SK-N-MC (cell line): ENCODE results near the gene POLRMT.

Experiments used
- DNase-seq: peaks from one replicate; pipeline ENCODE4 v3.0.0-alpha.2; 2011; ENCODE audit warnings: low read depth, low spot score
- H3K27ac ChIP-seq: fragments of 200-600 bp; sonication (generic); 2 replicates; pipeline ENCODE4 v1.5.1; 2016; ENCODE audit warnings: mixed run types
- H3K36me3 ChIP-seq: fragments of 200-600 bp; sonication (generic); 2 replicates; pipeline ENCODE4 v1.6.1; 2017; ENCODE audit warnings: antibody characterized with exemption, low read length, mixed read lengths; ENCODE audit not compliant: insufficient read depth
- H3K4me3 ChIP-seq: fragments of 200-600 bp; sonication (generic); 2 replicates; pipeline ENCODE4 v1.5.1; 2016
- H3K9ac ChIP-seq: fragments of 200-600 bp; sonication (generic); 2 replicates; pipeline ENCODE4 v1.8.0; 2017; ENCODE audit warnings: mixed run types, mixed read lengths; ENCODE audit not compliant: insufficient read length
- H3K9me3 ChIP-seq: fragments of 200-600 bp; sonication (generic); 2 replicates; pipeline ENCODE4 v1.6.1; 2017; ENCODE audit warnings: low read depth, mild to moderate bottlenecking, antibody characterized with exemption, low read length, moderate library complexity, mixed read lengths
- EZH2 ChIP-seq: fragments of 200-600 bp; sonication (generic); IDR thresholded peaks from one replicate; pipeline ENCODE4 v1.6.1; 2017; ENCODE audit warnings: antibody characterized with exemption
- FOXP2 ChIP-seq: optimal IDR thresholded peaks from 2 replicates; pipeline ENCODE3; 2011; ENCODE audit warnings: mild to moderate bottlenecking, moderate library complexity; ENCODE audit not compliant: insufficient read depth; ENCODE audit errors: extremely low read length, control extremely low read depth
- POLR2AphosphoS5 ChIP-seq: IDR thresholded peaks from 2 replicates; pipeline ENCODE4 v1.6.1; 2012; ENCODE audit warnings: mild to moderate bottlenecking, low read depth, low read length, borderline replicate concordance

The POLRMT gene

GRCh38 chr19:619286-620002 lies 13.9 kb downstream of the POLRMT start:
- peaks cover 18% of the 10 kb centered on the region; the same call in 1 of the 2 replicates for H3K36me3 ChIP-seq
- no peak for TF ChIP-seq POLR2AphosphoS5
- no peak for TF ChIP-seq FOXP2
- TF ChIP-seq EZH2: no peak
- no peak overlapping the region for H3K4me3 ChIP-seq
- H3K9ac ChIP-seq: no peak overlapping the region
- H3K9me3 ChIP-seq: no peaks in the 10 kb centered on the region
- H3K27ac ChIP-seq: no peak overlapping the region
- no peak for DNase-seq

- H3K36me3 ChIP-seq: peaks cover 19% of the 10 kb centered on the region; the same call in 1 of the 2 replicates
- DNase-seq: no peak
- H3K9me3 ChIP-seq: no peaks in the 10 kb centered on the region
These were observed 14.6 kb downstream of the POLRMT start for GRCh38 chr19:618674-619285.

GRCh38 chr19:618247-618619 lies 15.1 kb downstream of the POLRMT start:
- no peak for TF ChIP-seq POLR2AphosphoS5
- no peak for TF ChIP-seq EZH2
- TF ChIP-seq FOXP2: no peak
- H3K36me3 ChIP-seq: peaks cover 20% of the 10 kb centered on the region; the same call in 1 of the 2 replicates

More at GRCh38 chr19:618674-619285, 14.6 kb downstream of the POLRMT start:
- TF ChIP-seq FOXP2: no peak
- TF ChIP-seq POLR2AphosphoS5: no peak
- TF ChIP-seq EZH2: no peak
- Histone ChIP-seq H3K4me3 (no peak overlapping the region), H3K9ac (no peak overlapping the region), H3K27ac (no peak overlapping the region)

GRCh38 chr19:617551-618246 lies 15.6 kb downstream of the POLRMT start:
- no peak overlapping the region for H3K4me3 ChIP-seq
- H3K9ac ChIP-seq: no peak overlapping the region
- no peak overlapping the region for H3K27ac ChIP-seq
- no peak for TF ChIP-seq POLR2AphosphoS5
- TF ChIP-seq EZH2: no peak
- TF ChIP-seq FOXP2: no peak
- no peaks in the 10 kb centered on the region for H3K9me3 ChIP-seq
- H3K36me3 ChIP-seq: peaks cover 25% of the 10 kb centered on the region; the same call in 1 of the 2 replicates
- no peak for DNase-seq

More at GRCh38 chr19:618247-618619, 15.1 kb downstream of the POLRMT start:
- Histone ChIP-seq H3K9ac (no peak overlapping the region), H3K9me3 (no peaks in the 10 kb centered on the region), H3K4me3 (no peak overlapping the region), H3K27ac (no peak overlapping the region)
- DNase-seq: no peak

- Histone ChIP-seq H3K9ac (no peak overlapping the region), H3K9me3 (no peaks in the 10 kb centered on the region), H3K36me3 (peaks cover 26% of the 10 kb centered on the region; the same call in 1 of the 2 replicates), H3K27ac (no peak overlapping the region), H3K4me3 (no peak overlapping the region)
- TF ChIP-seq POLR2AphosphoS5: no peak
- TF ChIP-seq FOXP2: no peak
- TF ChIP-seq EZH2: no peak
- DNase-seq: no peak
These were observed 16.4 kb downstream of the POLRMT start for GRCh38 chr19:616747-617526.

- no peak for DNase-seq
- H3K9me3 ChIP-seq: no peaks in the 10 kb centered on the region
- H3K27ac ChIP-seq: no peak overlapping the region
- H3K9ac ChIP-seq: no peak overlapping the region
- H3K36me3 ChIP-seq: peaks cover 26% of the 10 kb centered on the region; the same call in 1 of the 2 replicates
- no peak overlapping the region for H3K4me3 ChIP-seq
- TF ChIP-seq POLR2AphosphoS5: no peak
- TF ChIP-seq FOXP2: no peak
- TF ChIP-seq EZH2: no peak
These were observed 17.2 kb downstream of the POLRMT start for GRCh38 chr19:616062-616700.

- H3K9ac ChIP-seq: no peak overlapping the region
- TF ChIP-seq FOXP2 (no peak), EZH2 (no peak), POLR2AphosphoS5 (no peak)
- peaks cover 26% of the 10 kb centered on the region; the same call in 1 of the 2 replicates for H3K36me3 ChIP-seq
- no peaks in the 10 kb centered on the region for H3K9me3 ChIP-seq
- no peak overlapping the region for H3K27ac ChIP-seq
- no peak for DNase-seq
- H3K4me3 ChIP-seq: no peak overlapping the region
These were observed 17.7 kb downstream of the POLRMT start for GRCh38 chr19:615619-616018.
